GM12878 (cell line): Measurements from ENCODE around the gene ASCC1. TPM values are rescaled to one million over a fixed set of nuclear protein-coding genes. Genes with fewer than 3 reads are reported as not detected.

Experiments
- ATAC-seq: fragments of 200-7000 bp; cut with Tn5 transposase; 3 replicates; pipeline ENCODE4 v1.9.1; 2020; ENCODE audit warnings: mild to moderate bottlenecking, moderate library complexity
- BruUV-seq: library from RNA; stranded (reverse); fragments of 400-500 nt; replicated peaks from 2 replicates; lab custom pipeline; 2021; lab: Mats Ljungman, UMichigan
- CTCF ChIA-PET: fragments of 300-600 bp; sonication (Branson Sonifier 250); formaldehyde crosslinking; extraction: SDS; loops from one replicate; lab custom pipeline; 2021; ENCODE audit warnings: inconsistent platforms; lab: Yijun Ruan, JAX
- POLR2A ChIA-PET: fragments of 350-600 bp; formaldehyde crosslinking; extraction: SDS; loops from one replicate; lab custom pipeline; 2021; ENCODE audit warnings: inconsistent platforms; lab: Charles Lee
- RAD21 ChIA-PET: fragments of 300-600 bp; sonication (Branson Sonifier 250); formaldehyde crosslinking; loops from one replicate; lab custom pipeline; 2023; ENCODE audit warnings: antibody characterized with exemption; ENCODE audit not compliant: unreplicated experiment; lab: Charles Lee
- SMC1A ChIA-PET: fragments of 300-600 bp; sonication (Branson Sonifier 250); formaldehyde crosslinking; loops from one replicate; lab custom pipeline; 2023; ENCODE audit not compliant: unreplicated experiment, uncharacterized antibody; lab: Charles Lee
- DNase-seq: peaks from one replicate; pipeline ENCODE4 v3.0.0-alpha.2; 2011; ENCODE audit warnings: low read depth, low spot score
- FAIRE-seq: peaks from 3 replicates; lab custom pipeline; 2011; peaks lifted over from hg19 to GRCh38; lab: Jason Lieb, UNC
- H2AFZ ChIP-seq: 2 replicates; pipeline ENCODE4 v1.6.0; 2011; ENCODE audit warnings: low read depth, low read length, control low read depth; ENCODE audit not compliant: control insufficient read depth
- H3K27ac ChIP-seq: 2 replicates; pipeline ENCODE4 v1.5.1; 2011; ENCODE audit warnings: control low read depth; ENCODE audit not compliant: control insufficient read depth, insufficient read depth
- H3K27me3 ChIP-seq, 2 experiments: replicated peaks in 1 of 2; 2 replicates each; pipeline versions ENCODE4 v1.6.0 to v1.6.1; 2011; ENCODE audit warnings: low read length in 1 of 2; ENCODE audit not compliant: control insufficient read depth in 2 of 2, insufficient read depth in 2 of 2
- H3K36me3 ChIP-seq, 2 experiments: 2 replicates each; pipeline ENCODE4 v1.5.1; 2011; ENCODE audit warnings: low read length in 1 of 2; ENCODE audit not compliant: control insufficient read depth in 2 of 2, insufficient read depth in 2 of 2
- H3K4me1 ChIP-seq: 2 replicates; pipeline ENCODE4 v1.6.1; 2011; ENCODE audit warnings: mild to moderate bottlenecking, low read length, moderate library complexity, mixed read lengths; ENCODE audit not compliant: control insufficient read depth, insufficient read depth
- H3K4me2 ChIP-seq: 2 replicates; pipeline ENCODE4 v1.6.0; 2011; ENCODE audit warnings: control low read depth; ENCODE audit not compliant: control insufficient read depth, insufficient read depth
- H3K4me3 ChIP-seq: fragments of 200-600 bp; sonication (generic); 2 replicates; pipeline ENCODE4 v1.5.1; 2016
- H3K79me2 ChIP-seq: 2 replicates; pipeline ENCODE4 v1.6.0; 2011; ENCODE audit warnings: low read length; ENCODE audit not compliant: control insufficient read depth, insufficient read depth
- H3K9ac ChIP-seq: 2 replicates; pipeline ENCODE4 v1.8.0; 2011; ENCODE audit warnings: low read length, control low read depth, mixed read lengths; ENCODE audit not compliant: control insufficient read depth, insufficient read depth
- H3K9me3 ChIP-seq: replicated peaks from 3 replicates; pipeline ENCODE4 v1.5.1; 2011; ENCODE audit warnings: mild to moderate bottlenecking, low read length; ENCODE audit not compliant: control insufficient read depth, insufficient read depth
- H4K20me1 ChIP-seq: 2 replicates; pipeline ENCODE4 v1.6.0; 2011; ENCODE audit not compliant: control insufficient read depth, insufficient read depth
- CTCF ChIP-seq, 3 experiments: IDR thresholded peaks in 2 of 3; conservative IDR thresholded peaks in 1 of 3; 2 replicates each; pipeline ENCODE4 v1.5.1; 2011; ENCODE audit warnings: low read depth in 3 of 3, low read length in 3 of 3, mild to moderate bottlenecking in 3 of 3, control low read depth in 2 of 3, moderate library complexity in 2 of 3, inconsistent platforms in 1 of 3, mixed read lengths in 1 of 3; ENCODE audit not compliant: control insufficient read depth in 2 of 3, insufficient read depth in 1 of 3; ENCODE audit errors: extremely low read depth in 1 of 3
- EZH2 ChIP-seq: IDR thresholded peaks from 2 replicates; pipeline ENCODE4 v1.6.1; 2012; ENCODE audit warnings: low read depth, mild to moderate bottlenecking, control low read depth, inconsistent platforms, low read length, borderline replicate concordance; ENCODE audit not compliant: control insufficient read depth
- RCOR1 ChIP-seq: conservative IDR thresholded peaks from 2 replicates; pipeline ENCODE4 v1.6.1; 2012; ENCODE audit warnings: low read depth, low read length, improper control_type of control experiment
- SPI1 ChIP-seq: IDR thresholded peaks from 2 replicates; pipeline ENCODE4 v1.6.1; 2011; ENCODE audit warnings: low read depth, mild to moderate bottlenecking, low read length, moderate library complexity, borderline replicate concordance; ENCODE audit not compliant: insufficient read depth
- SREBF1 ChIP-seq: IDR thresholded peaks from 2 replicates; pipeline ENCODE4 v1.6.1; 2012; ENCODE audit warnings: mild to moderate bottlenecking, low read length
- SUZ12 ChIP-seq: fragments of 200-600 bp; sonication (generic); IDR thresholded peaks from one replicate; pipeline ENCODE4 v1.6.1; 2018; ENCODE audit warnings: antibody characterized with exemption, mild to moderate bottlenecking; ENCODE audit not compliant: unreplicated experiment
- TCF12 ChIP-seq: IDR thresholded peaks from 2 replicates; pipeline ENCODE4 v1.6.1; 2011; ENCODE audit warnings: low read depth, mild to moderate bottlenecking, low read length
- YBX1 ChIP-seq: fragments of 450-650 bp; IDR thresholded peaks from 2 replicates; pipeline ENCODE4 v1.6.1; 2016; ENCODE audit warnings: antibody characterized with exemption
- WGBS: methylation state at CpG from one replicate; pipeline ENCODE4 v1.1.6; 2016; ENCODE audit warnings: low lambda C conversion rate; ENCODE audit not compliant: insufficient replicate concordance, insufficient coverage; ENCODE audit errors: missing lambda C conversion rate; 5-methylcytosine and 5-hydroxymethylcytosine counted together
- in situ Hi-C: fragments of 300-500 bp; cut with MboI; formaldehyde crosslinking; loops from 9 replicates; pipeline ENCODE4 v1.14.3; 2018; ENCODE audit warnings: mixed read lengths
- intact Hi-C: fragments of 100-400 bp; cut with micrococcal nuclease; formaldehyde crosslinking; loops from one replicate; pipeline ENCODE4 v1.14.2; 2022; ENCODE audit not compliant: unreplicated experiment
- polyA plus RNA-seq, 11 experiments: library from polyadenylated mRNA; depleted of rRNA in 4 of 11; unstranded in 6 of 11; stranded (reverse) in 5 of 11; fragments of >200 nt; fragmentation: Nextera tagmentation in 4 of 11; fragmentation: Illumina TruSeq in 1 of 11; extraction: Ambion mirVana in 4 of 11; extraction: Trizol in 1 of 11; gene quantifications; 1 replicate in 1 of 11; 2 replicates in 10 of 11; pipeline versions ENCODE4 v1.2.1 to v1.2.3, GENCODE V29; 2011 to 2016; ENCODE audit warnings: inconsistent platforms in 2 of 11, missing spikeins in 2 of 11, low read depth in 1 of 11
- total RNA-seq, 4 experiments: library from RNA; depleted of rRNA in 3 of 4; stranded (reverse); fragments of >200 nt in 3 of 4; fragmentation: Illumina TruSeq in 1 of 4; extraction: Trizol in 1 of 4; gene quantifications; 2 replicates each; pipeline versions ENCODE4 v1.2.1 to v1.2.3, GENCODE V29; 2013 to 2021
- TF ChIP-seq, protein P1 (sequence below): fragments of 450-650 bp; IDR thresholded peaks from 2 replicates; pipeline ENCODE4 v1.6.1; 2017; ENCODE audit warnings: mild to moderate bottlenecking, moderate library complexity
- TF ChIP-seq, protein P2 (sequence below): fragments of 150-350 bp; IDR thresholded peaks from 2 replicates; pipeline ENCODE4 v1.6.1; 2014; ENCODE audit warnings: mild to moderate bottlenecking, low read depth, low read length

The ASCC1 gene
- total and polyA plus RNA-seq, 10 of the 15 experiments (the other 5 are each of a cell fraction or from before 2014, with no cell fraction given), result 23.3 to 80.6 (median 42.8) TPM

DNA sequence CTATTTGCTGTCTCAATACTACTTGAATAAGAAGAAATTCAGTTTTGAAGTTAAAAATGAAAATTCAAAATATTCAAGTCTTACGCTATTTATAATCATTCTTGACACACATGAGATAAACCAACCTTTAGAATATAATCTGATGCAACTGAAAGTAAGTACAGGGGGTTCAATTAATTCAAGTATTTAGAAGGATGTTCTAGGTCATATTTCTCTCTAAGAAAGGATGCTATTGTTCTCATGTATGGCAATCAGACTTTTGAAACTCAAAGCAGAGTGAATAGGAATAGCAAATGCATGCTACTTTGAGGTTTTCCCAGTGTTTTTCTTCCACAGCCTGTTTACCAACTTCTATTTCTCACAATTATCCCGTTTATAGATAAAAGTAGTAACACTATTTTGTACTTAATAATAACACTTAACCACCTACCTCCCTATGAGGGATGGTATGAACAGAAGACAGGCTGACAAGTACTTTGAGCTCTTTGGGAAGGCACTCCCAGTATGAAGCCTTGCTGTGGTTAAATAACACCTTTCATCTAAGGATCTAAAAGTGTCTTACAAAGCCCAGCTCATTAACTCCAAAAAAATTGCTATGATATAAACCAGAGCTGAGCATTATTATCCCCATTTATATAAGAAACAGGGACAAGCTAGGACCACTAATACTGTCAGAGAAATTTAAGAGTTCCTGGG is 109.8 kb downstream of the ASCC1 start:
- TF ChIP-seq SUZ12, result no peak
- no peak for TF ChIP-seq SREBF1
- TF ChIP-seq, protein P1, sequence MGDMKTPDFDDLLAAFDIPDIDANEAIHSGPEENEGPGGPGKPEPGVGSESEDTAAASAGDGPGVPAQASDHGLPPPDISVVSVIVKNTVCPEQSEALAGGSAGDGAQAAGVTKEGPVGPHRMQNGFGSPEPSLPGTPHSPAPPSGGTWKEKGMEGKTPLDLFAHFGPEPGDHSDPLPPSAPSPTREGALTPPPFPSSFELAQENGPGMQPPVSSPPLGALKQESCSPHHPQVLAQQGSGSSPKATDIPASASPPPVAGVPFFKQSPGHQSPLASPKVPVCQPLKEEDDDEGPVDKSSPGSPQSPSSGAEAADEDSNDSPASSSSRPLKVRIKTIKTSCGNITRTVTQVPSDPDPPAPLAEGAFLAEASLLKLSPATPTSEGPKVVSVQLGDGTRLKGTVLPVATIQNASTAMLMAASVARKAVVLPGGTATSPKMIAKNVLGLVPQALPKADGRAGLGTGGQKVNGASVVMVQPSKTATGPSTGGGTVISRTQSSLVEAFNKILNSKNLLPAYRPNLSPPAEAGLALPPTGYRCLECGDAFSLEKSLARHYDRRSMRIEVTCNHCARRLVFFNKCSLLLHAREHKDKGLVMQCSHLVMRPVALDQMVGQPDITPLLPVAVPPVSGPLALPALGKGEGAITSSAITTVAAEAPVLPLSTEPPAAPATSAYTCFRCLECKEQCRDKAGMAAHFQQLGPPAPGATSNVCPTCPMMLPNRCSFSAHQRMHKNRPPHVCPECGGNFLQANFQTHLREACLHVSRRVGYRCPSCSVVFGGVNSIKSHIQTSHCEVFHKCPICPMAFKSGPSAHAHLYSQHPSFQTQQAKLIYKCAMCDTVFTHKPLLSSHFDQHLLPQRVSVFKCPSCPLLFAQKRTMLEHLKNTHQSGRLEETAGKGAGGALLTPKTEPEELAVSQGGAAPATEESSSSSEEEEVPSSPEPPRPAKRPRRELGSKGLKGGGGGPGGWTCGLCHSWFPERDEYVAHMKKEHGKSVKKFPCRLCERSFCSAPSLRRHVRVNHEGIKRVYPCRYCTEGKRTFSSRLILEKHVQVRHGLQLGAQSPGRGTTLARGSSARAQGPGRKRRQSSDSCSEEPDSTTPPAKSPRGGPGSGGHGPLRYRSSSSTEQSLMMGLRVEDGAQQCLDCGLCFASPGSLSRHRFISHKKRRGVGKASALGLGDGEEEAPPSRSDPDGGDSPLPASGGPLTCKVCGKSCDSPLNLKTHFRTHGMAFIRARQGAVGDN, result no peak
- TF ChIP-seq YBX1, result no peak
- no peak for TF ChIP-seq EZH2
- TF ChIP-seq, protein P2, sequence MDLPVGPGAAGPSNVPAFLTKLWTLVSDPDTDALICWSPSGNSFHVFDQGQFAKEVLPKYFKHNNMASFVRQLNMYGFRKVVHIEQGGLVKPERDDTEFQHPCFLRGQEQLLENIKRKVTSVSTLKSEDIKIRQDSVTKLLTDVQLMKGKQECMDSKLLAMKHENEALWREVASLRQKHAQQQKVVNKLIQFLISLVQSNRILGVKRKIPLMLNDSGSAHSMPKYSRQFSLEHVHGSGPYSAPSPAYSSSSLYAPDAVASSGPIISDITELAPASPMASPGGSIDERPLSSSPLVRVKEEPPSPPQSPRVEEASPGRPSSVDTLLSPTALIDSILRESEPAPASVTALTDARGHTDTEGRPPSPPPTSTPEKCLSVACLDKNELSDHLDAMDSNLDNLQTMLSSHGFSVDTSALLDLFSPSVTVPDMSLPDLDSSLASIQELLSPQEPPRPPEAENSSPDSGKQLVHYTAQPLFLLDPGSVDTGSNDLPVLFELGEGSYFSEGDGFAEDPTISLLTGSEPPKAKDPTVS, result no peak
- TF ChIP-seq SPI1, result no peak
- TF ChIP-seq TCF12, result no peak
- TF ChIP-seq CTCF (IDR thresholded peaks at IDR 0.05 in 2 of 3, conservative IDR thresholded peaks at IDR 0.05 in 1 of 3; ENCODE audit: control insufficient read depth in 2 of 3, extremely low read depth in 1 of 3, insufficient read depth in 1 of 3, low read depth in 3 of 3, low read length in 3 of 3), result no peak
- no peak for TF ChIP-seq RCOR1
- H3K27ac ChIP-seq, result no peak overlapping the region
- peaks cover 5% of the 10 kb centered on the region; the same call in 1 of the 2 replicates for H3K4me1 ChIP-seq
- ATAC-seq (no peak), FAIRE-seq (no peak), DNase-seq (no peak)
- H3K27me3 ChIP-seq, result no peaks in the 10 kb centered on the region
- POLR2A ChIA-PET, result no interaction called here
- no peak overlapping the region for H2AFZ ChIP-seq
- H4K20me1 ChIP-seq, result no peaks in the 10 kb centered on the region
- in situ Hi-C loops (no loop called here), intact Hi-C loops (no loop called here)
- no peak overlapping the region for H3K4me3 ChIP-seq
- RAD21 ChIA-PET, result interaction anchor here (1.2 kb wide), 1 partner anchor 58 kb away, joined by 3 read pairs; no protein-coding TSS in a partner anchor
- WGBS, result 92% methylated on average over 2 of the region's 2 CpGs
- H3K36me3 ChIP-seq, result peaks cover 0 to 20% of the 10 kb centered on the region in 2 experiments; a peak in 3 of 4 replicates
- H3K9me3 ChIP-seq, result no peaks in the 10 kb centered on the region
- CTCF ChIA-PET, result interaction anchor here (1.0 to 1.2 kb wide), 2 partner anchors 20 to 58 kb away, joined by 3 read pairs; no protein-coding TSS in a partner anchor
- no peak overlapping the region for H3K4me2 ChIP-seq
- H3K79me2 ChIP-seq, result no peaks in the 10 kb centered on the region
- SMC1A ChIA-PET, result interaction anchor here (0.5 to 1.4 kb wide), 5 partner anchors 20 to 142 kb away, joined by 3 to 4 read pairs (median 3); no protein-coding TSS in a partner anchor
- H3K9ac ChIP-seq, result no peak overlapping the region
- BruUV-seq, result no TSS peak
